GM19468 (cell line): ENCODE data around the gene SMYD2.
"Not testable (repeated sequence)": the region's sequence is repeated elsewhere in the genome, so short reads cannot be mapped to it uniquely, and the experiment has no call there.

Experiments
- ATAC-seq: cut with Tn5 transposase; IDR thresholded peaks from one replicate; pipeline ENCODE4 v1.9.1; 2021; ENCODE audit warnings: mild to moderate bottlenecking, moderate library complexity, moderate number of reproducible peaks; ENCODE audit not compliant: unreplicated experiment; ENCODE audit errors: extremely low read depth

SMYD2 gene

DNA sequence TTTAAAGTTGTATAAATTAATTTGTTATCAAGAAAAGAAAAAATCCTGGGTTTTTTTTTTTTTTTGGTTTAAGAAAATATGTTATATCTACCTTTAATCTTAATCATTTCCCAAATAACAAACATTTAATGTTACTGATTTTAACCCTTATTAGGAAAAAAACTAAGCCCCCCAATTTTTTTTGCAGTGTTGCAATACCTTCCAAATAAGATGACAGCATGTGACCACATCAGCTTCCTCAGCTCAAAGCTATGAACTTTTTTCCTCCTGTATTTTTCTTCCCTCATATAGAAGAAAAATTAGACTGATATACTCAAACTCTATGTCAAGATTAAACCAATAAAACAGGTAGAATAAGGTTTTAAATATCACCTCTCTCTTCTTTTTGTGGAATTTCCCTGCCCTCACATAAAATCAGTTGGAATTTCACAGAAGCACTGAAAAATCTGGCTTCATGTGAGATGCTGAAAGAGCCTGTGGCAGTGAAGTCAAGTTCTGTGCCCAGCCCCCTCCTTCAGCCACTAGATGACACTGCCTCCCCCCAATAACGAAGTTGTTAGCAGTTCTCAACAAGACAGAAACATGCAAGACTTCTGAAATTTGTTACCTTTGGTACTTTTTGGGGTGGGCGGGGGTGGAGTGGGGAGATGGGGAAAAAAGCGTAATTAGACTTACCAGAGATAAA, 9.6 kb upstream of the SMYD2 start:
- no peak for ATAC-seq

DNA sequence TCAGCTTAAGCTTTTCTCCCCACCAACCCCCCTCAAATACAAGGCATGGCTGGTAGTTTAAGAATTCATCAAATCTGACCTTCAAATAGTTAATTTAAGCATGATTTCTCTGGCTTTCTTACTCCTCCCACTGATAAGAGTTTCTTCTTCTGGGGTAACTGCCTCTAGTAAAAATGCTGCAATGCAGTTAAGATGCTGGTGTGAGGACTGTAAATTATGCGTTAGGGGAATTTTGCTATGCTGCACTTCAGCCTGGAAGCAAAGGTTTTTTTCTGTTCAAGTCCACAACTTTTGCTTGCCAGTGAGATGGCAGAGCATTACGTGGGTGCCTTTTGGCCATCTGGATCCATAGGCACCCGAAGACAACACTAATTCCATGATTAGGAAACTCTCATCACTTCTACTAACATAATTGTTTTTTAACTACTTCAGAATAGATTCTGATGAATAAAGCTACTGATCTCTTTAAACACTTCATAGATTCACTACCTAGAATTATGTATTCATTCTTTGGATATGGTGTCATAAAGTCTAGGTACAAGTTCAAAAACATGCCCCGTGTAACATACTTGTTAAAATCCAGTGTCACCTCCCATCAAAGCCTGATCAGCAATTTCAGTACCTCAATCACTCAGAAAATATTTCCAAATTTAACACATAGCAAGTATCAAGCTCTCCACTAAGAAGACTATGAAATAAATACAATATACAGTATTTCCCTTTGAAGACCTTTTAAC, 8.8 kb upstream of the SMYD2 start:
- ATAC-seq = no peak

DNA sequence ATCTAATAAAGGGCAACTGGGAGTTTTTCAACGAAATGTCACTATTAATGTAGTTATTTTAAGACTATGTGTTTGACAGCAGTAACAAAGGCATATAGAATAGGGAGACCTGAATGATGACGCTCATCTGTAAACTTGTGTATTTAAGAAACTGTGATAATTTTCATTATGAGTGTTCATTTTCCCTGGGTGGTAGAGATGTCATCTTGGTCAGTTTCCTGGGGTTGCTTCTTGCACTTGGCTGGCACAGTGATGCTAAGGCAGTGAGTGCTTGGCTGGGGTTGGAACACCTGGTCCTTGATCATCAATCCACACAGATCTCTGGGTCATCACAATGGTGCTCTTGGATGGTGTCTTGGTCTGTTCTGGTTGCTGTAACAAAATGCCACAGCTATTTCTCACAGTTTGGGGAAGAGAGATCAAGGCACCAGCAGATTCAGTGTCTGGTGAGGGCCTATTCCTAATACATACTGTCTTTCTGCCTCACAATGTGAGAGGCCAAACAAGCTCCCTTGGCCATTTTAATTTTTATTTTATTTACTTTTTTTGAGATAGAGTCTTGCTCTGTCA, 7.9 kb upstream of the SMYD2 start:
- ATAC-seq = no peak

DNA sequence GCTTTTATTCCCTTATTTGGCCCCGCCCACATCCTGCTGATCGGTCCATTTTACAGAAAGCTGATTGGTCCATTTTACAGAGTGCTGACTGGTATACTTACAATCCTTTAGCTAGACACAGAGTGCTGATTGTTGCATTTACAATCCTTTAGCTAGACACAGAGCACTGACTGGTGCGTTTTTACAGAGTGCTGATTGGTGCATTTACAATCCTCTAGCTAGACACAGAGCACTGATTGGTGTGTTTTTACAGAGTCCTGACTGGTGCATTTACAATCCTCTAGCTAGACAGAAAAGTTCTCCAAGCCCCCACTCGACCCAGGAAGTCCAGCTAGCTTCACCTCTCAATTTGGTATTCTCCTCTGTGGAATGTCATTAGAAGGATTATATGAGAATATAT, 5.3 kb upstream of the SMYD2 start:
- not testable (repeated sequence) for ATAC-seq

DNA sequence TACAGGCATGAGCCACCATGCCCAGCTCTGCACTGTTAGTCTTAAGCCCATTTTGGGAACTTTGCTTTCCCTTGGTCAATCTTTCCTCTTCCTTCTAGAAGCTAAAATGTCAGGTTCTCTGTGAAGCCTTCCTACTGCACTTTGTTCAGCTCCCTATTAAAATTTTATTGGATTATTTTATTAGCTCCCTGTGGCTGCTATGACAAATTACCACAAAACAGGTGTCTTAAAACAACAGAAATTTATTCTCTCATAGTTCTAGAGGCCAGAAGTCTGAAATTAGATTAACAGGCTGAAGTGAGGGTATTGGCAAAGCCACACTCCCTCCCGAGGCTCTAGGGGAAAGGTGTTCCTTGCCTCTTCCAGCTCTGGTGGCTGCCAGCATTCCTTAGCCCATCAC, 4.2 kb upstream of the SMYD2 start:
- no peak for ATAC-seq

DNA sequence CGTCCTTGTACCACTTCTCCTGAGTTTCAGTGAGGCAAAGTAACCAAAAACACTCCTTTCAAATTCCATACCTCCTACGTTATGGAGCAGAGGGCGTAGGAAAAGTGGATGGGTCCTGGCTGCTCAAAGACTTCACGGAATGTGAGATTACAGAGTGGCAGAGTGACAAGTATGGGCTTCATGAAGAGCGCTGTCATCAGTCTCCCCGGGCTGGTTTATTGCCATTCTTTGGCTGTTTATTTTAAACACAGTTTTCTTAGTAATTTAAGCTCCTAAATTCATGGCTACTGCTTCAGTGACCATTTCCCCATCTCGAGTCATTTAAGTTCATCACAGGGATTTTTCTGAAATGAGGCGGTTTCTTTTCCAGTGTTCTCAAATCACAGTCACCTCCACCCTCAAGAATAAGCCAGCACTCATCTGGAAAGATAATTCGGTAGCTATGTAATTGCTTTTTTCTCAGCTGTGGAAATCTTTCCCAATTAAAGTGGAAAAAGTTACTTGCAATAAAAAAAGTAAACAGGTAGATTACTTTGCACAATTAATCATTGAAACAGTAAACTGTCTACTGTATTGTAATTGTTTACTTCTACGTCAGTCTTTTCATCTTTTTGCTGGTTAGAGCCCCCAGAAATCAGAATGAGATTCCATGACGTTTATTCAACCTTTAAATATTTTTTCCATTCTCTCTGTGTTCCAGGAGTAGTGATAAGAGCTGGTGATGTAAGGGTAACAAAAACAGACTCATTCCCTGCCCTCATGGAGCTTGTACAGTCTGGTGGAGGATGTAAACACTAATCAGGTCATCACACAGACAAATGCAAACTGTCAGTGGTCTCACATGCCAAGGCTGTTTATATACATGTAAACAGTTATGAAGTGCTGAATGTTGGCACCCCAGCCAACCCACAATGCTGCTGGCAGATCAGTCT, 3.0 kb upstream of the SMYD2 start:
- no peak for ATAC-seq

DNA sequence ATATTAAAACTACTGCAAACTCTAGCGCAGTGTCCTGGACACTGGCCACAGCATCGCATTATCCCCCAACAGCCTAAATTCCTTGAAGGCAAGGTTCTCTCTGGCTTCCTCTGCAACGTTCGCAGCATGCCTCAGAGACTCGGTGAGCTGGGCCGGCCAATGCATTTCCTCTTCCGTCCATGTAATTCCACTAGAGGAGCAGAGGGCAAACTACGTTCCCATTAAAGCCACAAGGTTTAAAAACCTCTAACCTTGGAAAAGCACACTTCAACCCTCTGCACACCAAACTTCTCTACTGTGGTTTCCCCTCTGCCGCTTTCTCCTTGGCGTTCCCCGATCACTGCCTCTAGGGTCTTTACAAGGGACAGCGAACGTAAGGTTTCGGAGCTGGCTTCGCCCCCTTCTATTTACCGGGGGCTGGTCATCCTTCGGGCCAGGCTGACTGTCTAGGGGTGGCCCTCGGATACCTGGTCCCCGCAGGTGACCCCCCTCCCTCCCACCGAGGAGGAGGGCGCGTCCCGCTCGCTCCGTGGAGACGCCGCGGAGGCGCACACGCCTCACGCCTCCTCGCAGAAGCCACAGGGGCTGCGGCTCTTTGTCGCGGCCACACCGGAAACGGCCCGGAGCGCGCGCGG, 456 bp upstream of the SMYD2 start:
- ATAC-seq = peak; percentile 48

DNA sequence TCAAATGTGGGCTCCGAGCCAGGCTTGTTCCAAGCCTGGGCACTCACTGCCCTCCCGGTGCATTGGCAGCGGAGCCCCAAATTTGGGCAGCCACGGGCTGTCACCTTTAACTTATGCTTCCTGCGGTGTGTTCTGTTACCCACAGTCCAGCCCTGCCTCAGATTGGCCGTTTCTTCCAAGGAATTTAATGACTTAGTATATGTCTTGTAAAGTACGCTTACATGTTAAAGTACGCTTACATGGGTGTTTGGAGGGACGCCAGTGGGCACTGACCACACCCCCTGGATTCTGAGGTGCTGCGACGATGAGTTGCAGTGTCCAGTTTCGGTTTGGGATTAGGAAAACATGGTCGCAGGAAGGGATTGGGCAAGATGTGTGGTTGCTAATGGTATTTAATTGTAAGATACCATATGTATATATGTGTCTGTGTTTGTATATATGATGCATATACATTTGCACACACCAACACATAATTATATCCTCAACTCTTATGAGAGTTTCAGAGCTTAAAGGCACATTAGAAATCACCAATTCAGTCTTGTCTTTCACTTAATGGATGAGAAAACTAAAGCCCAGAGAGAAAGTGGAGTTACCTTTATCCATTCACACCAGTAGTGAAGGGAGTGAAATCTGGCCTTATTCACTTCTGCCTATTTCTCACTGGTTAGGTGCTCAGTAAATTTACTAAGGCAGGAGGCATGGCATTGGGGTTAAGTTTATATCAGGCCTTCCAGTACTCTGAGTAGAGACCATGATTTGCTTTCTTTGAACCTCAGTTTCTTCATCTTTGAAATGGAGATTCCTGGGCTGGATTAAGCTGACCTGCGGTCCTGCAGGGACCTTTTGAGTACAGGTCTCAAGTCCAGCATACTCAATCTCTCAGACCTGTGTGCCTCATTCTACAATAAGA, 1.0 kb downstream of the SMYD2 start:
- ATAC-seq = no peak

DNA sequence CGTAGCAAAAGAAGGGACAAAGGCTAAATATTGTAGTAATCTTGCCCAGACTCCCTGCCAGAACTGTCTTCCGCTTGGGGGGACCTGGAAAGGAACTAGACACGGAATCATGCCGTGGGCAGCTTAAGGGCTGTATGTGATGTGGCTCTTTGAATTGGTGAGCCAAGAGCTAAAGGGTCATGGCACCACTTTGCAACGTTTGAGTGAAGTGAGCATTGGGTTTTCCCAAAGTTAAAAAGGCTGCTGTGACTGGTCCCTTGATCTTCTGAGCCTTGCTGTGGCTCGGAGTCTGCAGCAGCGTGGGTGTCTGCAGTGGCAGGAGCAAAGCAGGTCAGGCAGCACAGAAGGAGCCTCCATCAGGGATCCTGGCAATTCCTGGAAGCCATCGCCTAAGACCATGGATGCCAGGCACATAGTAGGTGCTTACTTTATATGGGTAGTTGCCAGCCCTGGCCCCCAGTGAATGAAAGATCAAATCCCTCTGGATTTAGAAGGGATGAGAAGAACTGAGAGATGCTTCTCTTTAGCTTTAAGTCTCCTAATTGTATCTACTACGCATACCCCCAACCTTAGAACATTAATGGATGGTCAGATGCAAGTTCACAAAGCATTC, 1.8 kb downstream of the SMYD2 start:
- no peak for ATAC-seq

DNA sequence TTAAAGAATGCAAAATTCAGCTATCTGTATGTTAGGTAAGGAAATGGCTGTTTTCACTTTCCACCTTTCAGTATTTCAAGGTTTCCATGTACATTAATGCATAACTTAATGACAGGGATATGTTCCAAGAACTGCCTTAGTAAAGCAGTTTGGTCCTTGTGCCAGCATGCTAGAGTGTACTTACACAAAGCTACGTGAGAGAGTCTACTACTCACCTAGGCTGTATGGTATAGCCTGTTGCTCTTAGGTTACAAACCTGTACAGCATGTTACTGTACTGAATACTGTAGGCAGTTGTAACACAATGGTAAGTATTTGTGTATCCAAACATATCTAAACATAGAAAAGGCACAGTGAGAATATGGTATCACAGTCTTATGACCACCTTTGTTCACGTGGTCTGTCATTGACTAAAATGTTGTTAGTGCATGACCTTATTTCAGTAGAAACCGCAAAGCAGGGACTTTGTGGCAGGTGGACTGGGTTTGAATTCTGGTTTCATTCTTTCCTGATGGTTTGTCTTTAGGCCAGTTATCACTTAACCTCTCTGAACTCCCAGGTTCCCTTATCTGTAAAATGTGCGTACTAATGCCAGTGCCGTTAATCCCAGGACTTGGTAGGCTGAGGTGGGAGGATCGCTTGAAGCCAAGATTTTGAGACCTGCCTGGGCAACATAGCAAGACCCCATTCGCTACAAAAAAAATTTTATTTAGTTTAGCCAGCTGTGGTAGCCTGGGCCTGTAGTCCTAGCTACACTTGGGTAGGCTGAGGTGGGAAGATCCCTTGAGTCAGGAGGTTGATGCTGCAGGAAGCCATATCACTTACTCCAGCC, 4.9 kb downstream of the SMYD2 start:
- no peak for ATAC-seq

DNA sequence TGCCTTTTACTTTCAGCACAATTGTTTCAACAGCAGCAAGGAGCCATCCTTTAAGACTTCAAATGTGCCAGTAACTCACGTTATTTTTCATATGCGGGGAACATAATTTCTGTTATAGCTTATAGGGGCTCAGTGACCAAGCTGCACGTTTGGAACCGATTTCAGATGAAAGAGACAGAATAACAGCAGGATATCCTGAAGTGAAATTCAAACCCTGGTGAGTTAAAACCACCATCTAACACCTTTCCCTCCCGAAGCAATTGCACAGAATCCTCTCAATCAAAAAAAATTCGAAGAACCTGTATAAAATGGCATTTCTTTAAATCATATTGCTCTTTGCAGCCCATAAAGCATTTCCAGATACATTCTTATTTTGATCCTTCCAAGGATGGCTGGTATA, 6.9 kb downstream of the SMYD2 start:
- no peak for ATAC-seq

DNA sequence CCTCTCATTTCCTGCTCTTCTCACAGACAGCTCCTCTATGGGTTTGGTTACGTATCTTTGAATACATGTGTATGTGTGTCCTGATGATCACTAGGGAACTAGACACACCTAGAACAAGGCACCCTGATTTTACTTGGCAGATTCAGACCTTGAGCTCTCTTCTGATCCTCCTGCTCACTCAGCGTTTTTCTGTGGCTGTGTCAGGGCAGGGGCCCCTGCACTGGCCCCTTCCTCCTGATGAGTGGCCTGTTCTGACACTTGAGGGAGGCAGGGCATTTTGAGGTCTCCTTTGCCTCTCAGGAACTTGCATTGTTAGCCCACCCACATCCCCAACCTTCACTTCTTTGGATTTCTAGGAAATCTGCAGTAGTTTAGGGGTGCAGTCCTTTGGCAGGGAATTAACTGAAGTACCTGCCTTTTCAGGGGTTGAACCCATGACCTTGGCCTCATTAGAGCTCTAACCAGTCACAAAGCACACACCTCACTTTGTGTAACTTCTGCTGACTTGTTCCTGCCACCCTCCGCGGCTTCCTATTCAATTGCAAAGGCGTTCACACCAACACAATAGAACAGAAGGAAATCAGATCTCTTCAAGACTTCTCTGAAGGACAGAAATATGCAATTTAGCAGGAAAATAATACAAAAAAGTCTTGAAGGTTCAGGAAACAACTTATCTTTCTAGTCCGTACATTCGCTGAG, 8.8 kb downstream of the SMYD2 start:
- no peak for ATAC-seq

DNA sequence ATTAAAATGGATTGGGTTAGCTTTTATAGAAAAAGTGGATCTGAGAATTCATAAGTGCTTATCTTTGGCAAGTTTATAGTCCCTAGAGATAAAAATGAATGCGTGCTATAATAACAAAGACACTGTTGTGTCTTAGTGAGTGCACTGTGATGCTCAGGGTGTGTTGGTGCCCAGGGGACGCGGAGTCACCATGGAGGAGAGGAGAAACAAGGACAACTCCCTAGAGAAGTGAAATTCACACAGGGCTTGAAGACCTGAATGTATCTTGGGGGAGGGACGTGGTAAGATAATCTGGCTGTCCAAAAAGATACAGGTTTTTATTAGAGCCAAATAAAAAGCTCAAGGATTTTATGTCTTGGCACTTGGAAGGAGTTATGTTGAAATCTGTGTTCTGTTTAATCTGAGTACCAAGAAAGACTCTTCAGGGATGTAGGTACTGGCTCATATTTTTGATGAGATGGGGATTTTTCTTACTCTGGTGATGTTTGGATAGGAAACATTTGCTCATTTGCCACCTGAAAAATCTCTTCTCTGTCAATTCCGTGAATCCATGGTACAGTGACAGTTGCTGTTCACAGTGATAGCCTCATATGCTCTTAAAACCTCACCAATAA, 9.6 kb downstream of the SMYD2 start:
- ATAC-seq = no peak

DNA sequence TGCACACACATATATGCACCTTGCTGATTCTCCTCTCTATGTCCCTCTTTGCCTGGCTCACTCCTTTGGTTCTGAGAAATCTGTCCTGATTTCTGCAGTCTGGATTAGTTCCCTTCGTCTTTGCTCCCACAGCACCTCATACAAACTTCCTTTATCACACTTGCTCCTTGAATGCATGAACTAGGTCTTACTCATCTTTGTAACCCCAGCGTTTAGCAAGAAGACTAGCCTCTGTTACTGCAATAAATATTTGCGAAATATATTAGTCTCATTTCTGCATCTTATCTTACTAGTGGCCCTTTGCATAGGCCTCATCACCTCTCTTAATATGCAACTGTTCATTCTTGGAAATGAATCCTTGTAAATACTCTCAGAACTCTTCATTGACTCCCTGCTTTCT, 11.4 kb downstream of the SMYD2 start:
- no peak for ATAC-seq

DNA sequence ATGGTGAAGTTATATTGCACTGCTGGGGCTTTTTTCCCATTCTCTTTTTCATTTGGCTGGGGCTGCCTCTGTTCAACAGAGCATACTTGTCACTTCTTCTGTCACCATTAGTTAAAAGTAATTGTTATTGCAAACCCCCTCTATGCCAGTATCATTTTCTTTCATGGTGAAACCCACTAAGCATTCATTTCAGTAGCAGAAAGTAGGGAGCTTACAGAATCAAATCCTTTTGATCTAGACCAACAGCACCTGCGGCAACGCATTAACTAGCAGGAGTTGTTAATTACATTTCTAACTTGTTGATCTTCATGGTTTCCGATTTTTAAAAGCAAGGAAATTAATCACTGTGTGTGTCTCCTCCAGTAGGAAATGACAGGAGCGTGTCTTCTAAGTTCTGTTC, 15.0 kb downstream of the SMYD2 start:
- no peak for ATAC-seq

DNA sequence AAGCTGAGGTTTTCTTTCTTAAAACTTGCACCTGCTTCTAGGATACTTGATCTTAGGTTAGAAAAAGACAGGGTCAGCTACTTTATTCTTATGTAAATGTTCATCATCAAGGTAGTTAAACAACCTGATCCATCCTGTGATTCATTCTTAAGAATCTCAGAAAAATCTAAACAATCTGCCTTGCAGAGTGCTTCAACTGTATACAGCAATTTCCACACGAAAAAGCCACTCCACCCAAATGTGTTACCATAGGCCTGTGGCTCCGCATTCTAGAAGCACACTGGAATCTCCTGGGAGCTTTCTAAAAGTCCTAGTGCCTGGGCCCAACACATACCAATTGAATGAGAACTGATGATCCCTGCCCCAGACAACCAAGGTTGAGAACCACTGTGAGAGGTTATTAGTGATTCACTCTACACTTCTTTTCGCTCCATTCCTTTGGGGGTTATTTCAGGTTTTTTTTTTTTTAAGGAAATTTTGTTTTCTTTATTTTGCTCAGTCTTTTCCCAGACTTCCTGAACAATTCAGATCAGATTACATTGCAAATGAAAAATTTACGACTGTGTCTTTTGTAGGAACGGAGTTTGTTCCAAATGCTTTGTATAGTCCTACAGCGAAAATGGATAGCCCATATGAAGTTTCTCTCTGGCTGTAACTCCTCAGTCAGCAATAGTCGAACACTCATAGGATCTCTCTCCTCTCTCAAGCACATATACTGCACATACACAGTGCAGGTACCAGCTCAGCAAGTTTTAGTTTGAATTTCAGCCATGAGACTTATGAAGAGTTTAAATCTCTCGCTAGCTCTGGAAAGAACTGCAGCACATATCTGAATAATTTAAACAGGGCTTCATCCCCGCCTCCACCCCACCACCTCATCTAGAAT, 16.1 kb downstream of the SMYD2 start:
- ATAC-seq = no peak
